H9 (cell line): ENCODE results near the gene TFF2. TPM values are rescaled to one million over a fixed set of nuclear protein-coding genes. Genes with fewer than 3 reads are reported as not detected.
A peak's percentile ranks its signal among the peaks of the same experiment; 100 is the strongest.

Experiments
- DNase-seq: peaks from one replicate; pipeline ENCODE4 v3.0.0-alpha.2; 2017
- H2AFZ ChIP-seq: one replicate; pipeline ENCODE4 v1.6.1; 2013; ENCODE audit warnings: mild to moderate bottlenecking, low read length, control low read depth, moderate library complexity
- H2AK5ac ChIP-seq: 2 replicates; pipeline ENCODE4 v1.6.1; 2013; ENCODE audit warnings: low read length, control low read depth, mixed read lengths; ENCODE audit not compliant: insufficient read length
- H2BK120ac ChIP-seq: one replicate; pipeline ENCODE4 v1.6.1; 2013; ENCODE audit warnings: low read depth, mild to moderate bottlenecking, low read length, control low read depth, inconsistent platforms; ENCODE audit not compliant: poor library complexity, severe bottlenecking
- H2BK12ac ChIP-seq: 2 replicates; pipeline ENCODE4 v1.6.1; 2013; ENCODE audit warnings: low read length, control low read depth, mixed read lengths, low read depth; ENCODE audit not compliant: insufficient read length
- H2BK15ac ChIP-seq: 2 replicates; pipeline ENCODE4 v1.6.1; 2013; ENCODE audit warnings: low read depth, low read length, control low read depth
- H2BK20ac ChIP-seq: one replicate; pipeline ENCODE4 v1.6.1; 2013; ENCODE audit warnings: low read depth, mild to moderate bottlenecking, low read length, control low read depth, inconsistent platforms; ENCODE audit not compliant: poor library complexity, severe bottlenecking
- H2BK5ac ChIP-seq: 2 replicates; pipeline ENCODE4 v1.6.1; 2013; ENCODE audit warnings: low read length, control low read depth, mixed read lengths; ENCODE audit not compliant: insufficient read length
- H3K14ac ChIP-seq: 2 replicates; pipeline ENCODE4 v1.6.1; 2013; ENCODE audit warnings: low read length, control low read depth; ENCODE audit not compliant: insufficient read depth
- H3K18ac ChIP-seq: 2 replicates; pipeline ENCODE4 v1.6.1; 2013; ENCODE audit warnings: low read depth, mild to moderate bottlenecking, mixed read lengths, low read length, control low read depth; ENCODE audit not compliant: insufficient read length
- H3K23ac ChIP-seq: 2 replicates; pipeline ENCODE4 v1.6.1; 2013; ENCODE audit warnings: low read length, control low read depth, mixed read lengths, low read depth; ENCODE audit not compliant: insufficient read length
- H3K23me2 ChIP-seq: 2 replicates; pipeline ENCODE4 v1.6.1; 2013; ENCODE audit warnings: low read depth, mild to moderate bottlenecking, mixed read lengths, low read length, control low read depth; ENCODE audit not compliant: insufficient read length, poor library complexity, severe bottlenecking
- H3K27ac ChIP-seq: 2 replicates; pipeline ENCODE4 v1.5.1; 2013; ENCODE audit warnings: low read length, control low read depth, mixed read lengths, low read depth; ENCODE audit not compliant: insufficient read length
- H3K27me3 ChIP-seq: 2 replicates; pipeline ENCODE4 v1.6.1; 2013; ENCODE audit warnings: low read length, control low read depth, inconsistent platforms; ENCODE audit not compliant: insufficient read depth
- H3K4ac ChIP-seq: 2 replicates; pipeline ENCODE4 v1.6.1; 2013; ENCODE audit warnings: low read depth, mild to moderate bottlenecking, control low read depth, inconsistent platforms, low read length, moderate library complexity
- H3K4me1 ChIP-seq: 2 replicates; pipeline ENCODE4 v1.6.1; 2013; ENCODE audit warnings: low read length, control low read depth, inconsistent platforms; ENCODE audit not compliant: insufficient read depth
- H3K4me2 ChIP-seq: 2 replicates; pipeline ENCODE4 v1.6.1; 2013; ENCODE audit warnings: low read length, control low read depth, mixed read lengths; ENCODE audit not compliant: insufficient read length, insufficient read depth
- H3K56ac ChIP-seq: 2 replicates; pipeline ENCODE4 v1.6.1; 2013; ENCODE audit warnings: low read depth, mild to moderate bottlenecking, mixed read lengths, low read length, control low read depth; ENCODE audit not compliant: insufficient read length
- H3K79me1 ChIP-seq: 2 replicates; pipeline ENCODE4 v1.6.1; 2013; ENCODE audit warnings: low read depth, mild to moderate bottlenecking, moderate library complexity, low read length, control low read depth, inconsistent platforms; ENCODE audit not compliant: insufficient read depth, poor library complexity, severe bottlenecking
- H3K79me2 ChIP-seq: 2 replicates; pipeline ENCODE4 v1.6.1; 2013; ENCODE audit warnings: low read length, control low read depth, inconsistent platforms; ENCODE audit not compliant: insufficient read depth
- H3K9ac ChIP-seq: 2 replicates; pipeline ENCODE4 v1.6.1; 2013; ENCODE audit warnings: low read length, control low read depth, mixed read lengths; ENCODE audit not compliant: insufficient read length; ENCODE audit errors: extremely low read depth
- H3K9me3 ChIP-seq: one replicate; pipeline ENCODE4 v1.6.1; 2013; ENCODE audit warnings: low read depth, low read length, inconsistent platforms; ENCODE audit not compliant: control insufficient read depth
- H3T11ph ChIP-seq: one replicate; pipeline ENCODE4 v1.6.1; 2013; ENCODE audit warnings: mild to moderate bottlenecking, low read length, control low read depth, inconsistent platforms
- H4K20me1 ChIP-seq: one replicate; pipeline ENCODE4 v1.6.1; 2013; ENCODE audit not compliant: control insufficient read depth, insufficient read length, insufficient read depth
- H4K5ac ChIP-seq: 2 replicates; pipeline ENCODE4 v1.6.1; 2013; ENCODE audit warnings: low read depth, mild to moderate bottlenecking, mixed read lengths, low read length, control low read depth; ENCODE audit not compliant: insufficient read length
- H4K8ac ChIP-seq: replicated peaks from 2 replicates; pipeline ENCODE4 v1.6.1; 2013; ENCODE audit warnings: low read length, control low read depth, mixed read lengths, low read depth; ENCODE audit not compliant: insufficient read length
- H4K91ac ChIP-seq: 2 replicates; pipeline ENCODE4 v1.6.1; 2013; ENCODE audit warnings: low read depth, mild to moderate bottlenecking, moderate library complexity, mixed read lengths, low read length, control low read depth; ENCODE audit not compliant: insufficient read length
- H3K27ac Mint-ChIP-seq, 3 experiments: 2 replicates in 2 of 3; 3 replicates in 1 of 3; pipeline ENCODE4 v1.8.0; 2020 to 2021; ENCODE audit warnings: mixed read lengths in 3 of 3, mild to moderate bottlenecking in 1 of 3, moderate library complexity in 1 of 3
- H3K27me3 Mint-ChIP-seq: 2 replicates; pipeline ENCODE4 v1.8.0; 2021; ENCODE audit warnings: low read depth, mild to moderate bottlenecking, moderate library complexity, mixed read lengths
- H3K36me3 Mint-ChIP-seq, 3 experiments: 2 replicates in 2 of 3; 3 replicates in 1 of 3; pipeline ENCODE4 v1.8.0; 2020 to 2021; ENCODE audit warnings: low read depth in 3 of 3, mixed read lengths in 3 of 3; ENCODE audit not compliant: insufficient read depth in 1 of 3
- H3K4me1 Mint-ChIP-seq, 2 experiments: 2 replicates each; pipeline ENCODE4 v1.8.0; 2020; ENCODE audit warnings: mixed read lengths in 2 of 2
- H3K4me3 Mint-ChIP-seq, 2 experiments: 2 replicates in 1 of 2; 3 replicates in 1 of 2; pipeline ENCODE4 v1.8.0; 2020 to 2021; ENCODE audit warnings: mild to moderate bottlenecking in 2 of 2, mixed read lengths in 2 of 2, moderate library complexity in 1 of 2
- H3K9me3 Mint-ChIP-seq, 2 experiments: 2 replicates in 1 of 2; 3 replicates in 1 of 2; pipeline ENCODE4 v1.8.0; 2020; ENCODE audit warnings: mild to moderate bottlenecking in 2 of 2, mixed read lengths in 2 of 2, moderate library complexity in 1 of 2
- WGBS: extraction: QIAGEN DNeasy Blood & Tissue Kit; methylation state at CpG from one replicate; pipeline ENCODE4 v1.1.7; 2013; ENCODE audit warnings: missing lambda C conversion rate, low lambda C conversion rate, mixed read lengths; ENCODE audit not compliant: insufficient read length; ENCODE audit errors: extremely low coverage; 5-methylcytosine and 5-hydroxymethylcytosine counted together
- total RNA-seq: library from RNA; stranded (reverse); gene quantifications from 2 replicates; pipeline ENCODE4 v1.2.1, GENCODE V29; 2021
- TF ChIP-seq, protein P1 (sequence below): fragments of 200-600 bp; sonication (generic); conservative IDR thresholded peaks from 3 replicates; pipeline ENCODE4 v1.8.0; 2021; ENCODE audit warnings: antibody characterized with exemption, mild to moderate bottlenecking

The TFF2 gene
- total RNA-seq, 1 experiment from 2014 or later = not detected

DNA sequence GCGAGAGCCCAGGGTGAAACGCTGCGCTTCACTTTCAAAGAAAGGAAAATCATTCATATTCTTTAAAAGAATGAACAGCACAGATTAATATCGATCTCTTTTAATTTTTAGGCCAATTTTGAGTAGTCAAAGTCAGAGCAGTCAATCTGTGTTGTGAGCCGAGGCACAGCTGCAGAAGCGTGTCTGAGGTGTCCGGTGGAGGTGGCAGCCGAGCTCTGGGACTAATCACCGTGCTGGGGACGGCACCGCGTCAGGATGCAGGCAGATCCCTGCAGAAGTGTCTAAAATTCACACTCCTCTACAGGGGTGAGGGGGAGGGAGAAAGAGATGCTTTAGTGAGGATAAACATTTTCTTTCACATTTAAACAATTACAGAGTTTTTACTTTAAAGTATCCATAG, 11.4 kb upstream of the TFF2 start:
- no peak overlapping the region for H2BK15ac ChIP-seq
- Mint-ChIP-seq H3K27me3 (peaks cover 5% of the 10 kb centered on the region), H3K27ac (peak overlapping the region in 1 of 3 experiments; percentile 55; a peak in 2 of 7 replicates), H3K4me3 (no peak overlapping the region), H3K36me3 (peaks cover 0 to 5% (median 4%) of the 10 kb centered on the region in 3 experiments; a peak in 5 of 7 replicates), H3K4me1 (peaks cover 0 to 2% of the 10 kb centered on the region in 2 experiments; a peak in 1 of 4 replicates), H3K9me3 (peaks cover 9 to 15% of the 10 kb centered on the region in 2 experiments)
- TF ChIP-seq, protein P1, sequence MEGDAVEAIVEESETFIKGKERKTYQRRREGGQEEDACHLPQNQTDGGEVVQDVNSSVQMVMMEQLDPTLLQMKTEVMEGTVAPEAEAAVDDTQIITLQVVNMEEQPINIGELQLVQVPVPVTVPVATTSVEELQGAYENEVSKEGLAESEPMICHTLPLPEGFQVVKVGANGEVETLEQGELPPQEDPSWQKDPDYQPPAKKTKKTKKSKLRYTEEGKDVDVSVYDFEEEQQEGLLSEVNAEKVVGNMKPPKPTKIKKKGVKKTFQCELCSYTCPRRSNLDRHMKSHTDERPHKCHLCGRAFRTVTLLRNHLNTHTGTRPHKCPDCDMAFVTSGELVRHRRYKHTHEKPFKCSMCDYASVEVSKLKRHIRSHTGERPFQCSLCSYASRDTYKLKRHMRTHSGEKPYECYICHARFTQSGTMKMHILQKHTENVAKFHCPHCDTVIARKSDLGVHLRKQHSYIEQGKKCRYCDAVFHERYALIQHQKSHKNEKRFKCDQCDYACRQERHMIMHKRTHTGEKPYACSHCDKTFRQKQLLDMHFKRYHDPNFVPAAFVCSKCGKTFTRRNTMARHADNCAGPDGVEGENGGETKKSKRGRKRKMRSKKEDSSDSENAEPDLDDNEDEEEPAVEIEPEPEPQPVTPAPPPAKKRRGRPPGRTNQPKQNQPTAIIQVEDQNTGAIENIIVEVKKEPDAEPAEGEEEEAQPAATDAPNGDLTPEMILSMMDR = no peak
- H3K9ac ChIP-seq = no peak overlapping the region
- no peak overlapping the region for H2AK5ac ChIP-seq
- DNase-seq = no peak
- H3T11ph ChIP-seq = no peak overlapping the region
- H2AFZ ChIP-seq = no peak overlapping the region
- no peak overlapping the region for H2BK120ac ChIP-seq
- no peak overlapping the region for H3K14ac ChIP-seq
- no peak overlapping the region for H2BK20ac ChIP-seq
- no peaks in the 10 kb centered on the region for H3K79me1 ChIP-seq
- no peak overlapping the region for H3K4ac ChIP-seq
- H4K91ac ChIP-seq = no peak overlapping the region
- no peak overlapping the region for H4K5ac ChIP-seq
- no peaks in the 10 kb centered on the region for H4K20me1 ChIP-seq
- H3K23me2 ChIP-seq = no peaks in the 10 kb centered on the region
- no CpG with 5 or more reads among the region's 12 CpGs for WGBS
- H4K8ac ChIP-seq = no peak overlapping the region
- H3K56ac ChIP-seq = no peak overlapping the region
- H2BK5ac ChIP-seq = no peak overlapping the region
- no peaks in the 10 kb centered on the region for H3K27me3 ChIP-seq
- H3K4me1 ChIP-seq = no peaks in the 10 kb centered on the region; the same call in 1 of the 2 replicates
- H3K18ac ChIP-seq = no peak overlapping the region
- no peak overlapping the region for H2BK12ac ChIP-seq
- H3K79me2 ChIP-seq = no peaks in the 10 kb centered on the region
- no peaks in the 10 kb centered on the region for H3K9me3 ChIP-seq
- H3K27ac ChIP-seq = no peak overlapping the region
- H3K4me2 ChIP-seq = no peak overlapping the region
- no peak overlapping the region for H3K23ac ChIP-seq
